Measurements from ENCODE around the gene SERPINA1.
"Not testable (repeated sequence)": the region's sequence is repeated elsewhere in the genome, so short reads cannot be mapped to it uniquely, and the experiment has no call there.

The SERPINA1 gene

DNA sequence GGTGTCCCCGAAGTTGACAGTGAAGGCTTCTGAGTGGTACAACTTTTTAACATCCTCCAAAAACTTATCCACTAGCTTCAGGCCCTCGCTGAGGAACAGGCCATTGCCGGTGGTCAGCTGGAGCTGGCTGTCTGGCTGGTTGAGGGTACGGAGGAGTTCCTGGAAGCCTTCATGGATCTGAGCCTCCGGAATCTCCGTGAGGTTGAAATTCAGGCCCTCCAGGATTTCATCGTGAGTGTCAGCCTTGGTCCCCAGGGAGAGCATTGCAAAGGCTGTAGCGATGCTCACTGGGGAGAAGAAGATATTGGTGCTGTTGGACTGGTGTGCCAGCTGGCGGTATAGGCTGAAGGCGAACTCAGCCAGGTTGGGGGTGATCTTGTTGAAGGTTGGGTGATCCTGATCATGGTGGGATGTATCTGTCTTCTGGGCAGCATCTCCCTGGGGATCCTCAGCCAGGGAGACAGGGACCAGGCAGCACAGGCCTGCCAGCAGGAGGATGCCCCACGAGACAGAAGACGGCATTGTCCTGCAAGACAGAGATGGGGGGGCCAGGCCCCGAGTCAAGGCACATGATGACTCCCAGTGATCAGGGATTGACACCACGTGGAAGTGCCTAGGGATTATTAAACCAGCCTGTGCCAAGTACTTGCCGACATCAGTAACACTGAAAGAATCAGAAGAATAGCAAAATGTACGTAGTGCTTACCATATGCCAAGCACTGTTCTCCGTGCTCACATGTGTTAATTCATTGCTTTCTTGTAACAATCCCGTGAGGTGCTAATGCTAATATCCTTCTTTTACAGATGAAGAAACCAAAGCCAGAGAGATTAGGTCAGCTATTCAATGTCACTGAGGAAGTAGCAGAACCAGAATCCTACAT, 5.4 kb downstream of the SERPINA1 start:
- DNase-seq, result no peak

- no peak for DNase-seq
Measured at GRCh38 chr14:94382099-94382715, 6.2 kb downstream of the SERPINA1 start.

DNA sequence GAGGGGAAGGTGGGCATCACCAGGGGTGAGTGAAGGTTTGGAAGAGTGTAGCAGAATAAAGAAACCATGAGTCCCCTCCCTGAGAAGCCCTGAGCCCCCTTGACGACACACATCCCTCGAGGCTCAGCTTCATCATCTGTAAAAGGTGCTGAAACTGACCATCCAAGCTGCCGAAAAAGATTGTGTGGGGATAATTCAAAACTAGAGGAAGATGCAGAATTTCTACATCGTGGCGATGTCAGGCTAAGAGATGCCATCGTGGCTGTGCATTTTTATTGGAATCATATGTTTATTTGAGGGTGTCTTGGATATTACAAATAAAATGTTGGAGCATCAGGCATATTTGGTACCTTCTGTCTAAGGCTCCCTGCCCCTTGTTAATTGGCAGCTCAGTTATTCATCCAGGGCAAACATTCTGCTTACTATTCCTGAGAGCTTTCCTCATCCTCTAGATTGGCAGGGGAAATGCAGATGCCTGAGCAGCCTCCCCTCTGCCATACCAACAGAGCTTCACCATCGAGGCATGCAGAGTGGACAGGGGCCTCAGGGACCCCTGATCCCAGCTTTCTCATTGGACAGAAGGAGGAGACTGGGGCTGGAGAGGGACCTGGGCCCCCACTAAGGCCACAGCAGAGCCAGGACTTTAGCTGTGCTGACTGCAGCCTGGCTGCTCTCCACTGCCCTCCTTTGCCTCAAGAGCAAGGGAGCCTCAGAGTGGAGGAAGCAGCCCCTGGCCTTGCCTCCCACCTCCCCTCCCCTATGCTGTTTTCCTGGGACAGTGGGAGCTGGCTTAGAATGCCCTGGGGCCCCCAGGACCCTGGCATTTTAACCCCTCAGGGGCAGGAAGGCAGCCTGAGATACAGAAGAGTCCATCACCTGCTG, 7.0 kb downstream of the SERPINA1 start:
- no peak for DNase-seq

GRCh38 chr14:94380225-94381148, 7.9 kb downstream of the SERPINA1 start:
- DNase-seq, result no peak

DNA sequence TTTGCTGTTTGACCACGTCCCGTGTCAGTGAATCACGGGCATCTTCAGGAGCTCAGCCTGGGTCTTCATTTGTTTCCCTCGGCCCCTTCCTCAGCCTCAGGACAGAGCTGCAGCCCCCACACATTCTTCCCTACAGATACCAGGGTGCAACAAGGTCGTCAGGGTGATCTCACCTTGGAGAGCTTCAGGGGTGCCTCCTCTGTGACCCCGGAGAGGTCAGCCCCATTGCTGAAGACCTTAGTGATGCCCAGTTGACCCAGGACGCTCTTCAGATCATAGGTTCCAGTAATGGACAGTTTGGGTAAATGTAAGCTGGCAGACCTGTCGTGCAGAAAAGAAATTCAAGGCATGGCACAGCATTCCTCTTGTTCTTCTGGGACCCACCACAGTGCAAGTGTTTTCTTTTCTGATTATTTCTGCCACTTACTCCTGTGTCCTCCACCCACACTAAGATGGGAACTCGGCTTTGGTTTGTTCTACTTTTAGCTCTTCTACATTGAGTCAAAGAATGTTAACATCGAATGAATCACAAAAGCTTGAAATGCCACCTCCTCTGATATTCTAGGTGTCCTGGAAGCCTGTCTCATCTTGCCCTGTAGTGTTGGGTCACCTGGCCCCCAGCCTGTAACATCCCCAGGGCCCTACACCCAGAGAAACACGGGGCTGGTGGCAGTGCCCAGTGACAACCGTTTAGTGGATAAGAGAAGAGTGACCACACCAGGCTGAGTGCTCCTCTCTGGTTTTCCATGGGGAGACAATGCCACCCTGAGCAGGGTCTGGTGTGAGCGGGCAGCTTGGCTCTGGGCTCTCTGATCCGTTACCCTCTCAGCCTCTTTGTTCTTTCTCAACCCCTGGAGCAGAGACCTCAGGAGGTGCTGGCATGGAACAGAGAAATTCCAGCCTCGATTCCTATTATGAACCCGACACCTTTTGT, 8.8 kb downstream of the SERPINA1 start:
- no peak for DNase-seq

DNA sequence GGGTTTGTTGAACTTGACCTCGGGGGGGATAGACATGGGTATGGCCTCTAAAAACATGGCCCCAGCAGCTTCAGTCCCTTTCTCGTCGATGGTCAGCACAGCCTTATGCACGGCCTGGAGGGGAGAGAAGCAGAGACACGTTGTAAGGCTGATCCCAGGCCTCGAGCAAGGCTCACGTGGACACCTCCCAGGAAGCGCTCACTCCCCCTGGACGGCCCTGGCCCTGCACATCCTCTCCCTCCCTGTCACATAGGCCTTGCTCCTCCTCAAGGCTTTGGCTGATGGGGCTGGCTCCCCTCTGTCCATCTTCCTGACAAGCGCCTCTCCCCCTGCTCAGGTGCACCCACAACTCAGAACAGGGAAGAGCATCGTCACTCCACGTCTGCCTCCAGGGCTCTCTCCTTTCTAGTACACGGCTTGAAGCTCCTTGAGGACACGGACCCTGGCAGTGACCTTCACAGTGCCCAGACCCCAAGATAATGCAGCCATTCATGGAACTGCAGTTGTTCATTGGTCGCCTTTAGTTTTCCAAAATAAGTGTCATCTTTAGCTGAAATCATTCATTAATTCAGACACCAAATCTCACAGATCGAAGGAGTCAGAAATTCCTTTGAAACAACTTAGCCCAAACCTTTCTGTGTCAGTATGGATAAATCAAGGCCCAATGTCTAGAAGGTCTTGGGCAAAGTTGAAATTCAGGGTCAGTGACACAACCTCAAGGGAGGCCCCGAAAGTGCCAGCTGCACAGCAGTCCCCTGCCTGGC, 9.7 kb downstream of the SERPINA1 start:
- DNase-seq, result no peak

DNA sequence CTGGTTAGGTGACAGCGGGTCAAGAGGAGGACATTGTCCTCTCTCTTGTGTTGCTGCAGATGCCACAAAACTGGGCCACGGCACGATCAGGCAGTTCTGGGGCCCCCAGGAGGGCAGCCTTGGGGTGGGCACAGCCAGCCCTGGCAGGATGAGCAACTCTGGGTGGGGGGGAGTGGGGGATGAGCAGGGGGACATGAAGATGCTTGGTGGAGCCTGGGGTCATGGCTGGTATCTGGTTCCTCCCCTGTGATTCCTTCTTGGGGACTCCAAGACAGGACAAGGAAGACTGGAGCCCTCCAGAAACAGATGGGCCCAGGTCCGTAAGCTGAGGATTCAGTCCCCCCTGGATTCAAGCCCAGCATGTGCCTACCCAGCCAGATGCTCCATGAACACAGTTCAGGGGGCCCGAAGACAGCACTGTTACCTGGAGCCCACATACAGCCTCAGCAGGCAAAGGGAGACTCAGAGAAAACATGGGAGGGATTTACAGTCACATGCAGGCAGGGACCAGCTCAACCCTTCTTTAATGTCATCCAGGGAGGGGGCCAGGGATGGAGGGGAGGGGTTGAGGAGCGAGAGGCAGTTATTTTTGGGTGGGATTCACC, 10.4 kb downstream of the SERPINA1 start:
- no peak for DNase-seq

- DNase-seq, result no peak
Measured at GRCh38 chr14:94376976-94377865, 11.2 kb downstream of the SERPINA1 start.

DNA sequence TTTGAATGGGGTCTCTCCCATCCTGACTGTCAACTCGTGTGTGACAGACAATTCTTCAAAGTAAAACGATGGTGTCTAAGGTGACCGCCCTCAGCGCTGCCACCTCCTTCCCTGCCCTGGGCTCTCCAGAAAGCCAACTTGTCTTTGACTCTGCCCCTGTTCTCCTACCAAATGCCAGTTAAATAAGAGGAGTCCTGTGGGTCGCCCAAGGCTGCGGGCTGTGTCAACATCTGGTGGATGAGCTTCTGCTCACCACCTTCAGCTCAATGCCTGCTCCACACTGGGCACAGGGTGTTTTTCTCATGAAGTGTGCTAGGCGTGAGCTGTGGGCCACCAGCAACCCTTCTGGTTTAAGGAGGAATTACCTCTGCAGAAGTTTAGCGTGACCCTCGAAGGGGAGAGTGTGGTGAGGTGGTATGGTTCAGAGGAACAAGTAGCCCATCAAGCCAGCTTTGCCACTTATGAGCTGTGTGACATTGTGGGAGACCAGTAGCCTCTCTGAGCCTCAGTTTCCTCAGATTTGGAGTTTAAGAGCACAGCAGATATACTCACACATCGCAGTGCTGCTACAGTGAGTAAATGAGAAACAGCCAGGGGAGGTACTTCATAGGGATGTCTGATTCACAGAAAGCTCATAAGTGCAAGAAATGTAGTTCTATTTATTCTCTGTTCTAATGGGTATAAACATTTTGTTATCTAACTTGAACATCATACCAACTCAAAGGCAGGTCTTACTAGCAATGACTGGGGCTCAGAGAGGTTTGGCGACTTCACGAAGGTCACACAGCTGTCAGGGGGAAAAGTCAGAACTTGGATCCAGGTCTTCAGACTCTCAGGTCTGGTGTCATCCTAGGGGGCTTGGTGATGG, 12.1 kb downstream of the SERPINA1 start:
- no peak for DNase-seq

GRCh38 chr14:94375552-94376107, 12.8 kb downstream of the SERPINA1 start:
- no peak for DNase-seq

DNA sequence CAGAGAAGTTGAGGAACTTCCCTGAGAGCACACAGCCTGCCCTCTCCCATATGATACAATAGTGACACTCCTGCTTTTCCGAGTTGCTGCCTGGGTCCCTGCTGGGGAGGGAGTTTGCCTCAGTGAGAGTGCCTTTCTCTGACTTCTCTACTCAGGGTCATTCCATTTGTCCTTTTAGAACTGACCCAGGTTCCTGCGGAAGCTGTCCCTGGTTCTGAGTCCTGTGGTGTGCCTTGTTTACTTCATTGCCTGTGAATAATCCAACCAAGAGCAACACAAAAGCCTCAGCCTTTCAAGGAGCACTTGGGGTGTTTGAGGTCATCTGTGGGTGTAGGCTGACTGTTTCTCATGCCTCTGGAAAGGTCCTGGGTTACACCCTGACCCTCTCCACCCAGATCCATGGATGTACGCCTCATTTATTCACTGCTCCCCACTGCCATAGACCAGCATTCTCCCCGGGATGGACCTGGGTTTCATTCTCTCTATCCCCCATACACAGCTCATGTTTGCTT, 13.6 kb downstream of the SERPINA1 start:
- no peak for DNase-seq

DNA sequence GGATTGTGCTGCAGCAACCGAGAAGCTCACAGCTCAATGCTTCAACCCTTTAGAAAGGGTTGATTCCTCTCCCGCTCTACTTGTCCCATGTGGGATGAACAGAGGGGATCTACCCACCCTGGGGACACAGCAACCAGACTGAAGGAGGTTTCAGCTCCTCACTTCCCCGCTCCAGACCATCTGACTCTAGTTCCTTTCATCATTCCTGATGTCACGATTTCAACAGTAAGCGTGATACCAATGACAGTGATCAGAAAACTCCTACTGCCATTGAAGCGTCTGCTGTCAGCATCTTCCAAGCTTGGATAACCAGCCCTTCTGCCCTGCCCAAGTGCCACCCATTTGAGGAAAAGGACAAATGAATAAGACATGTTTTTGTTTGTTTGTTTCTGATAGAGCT, 14.3 kb downstream of the SERPINA1 start:
- no peak for DNase-seq

DNA sequence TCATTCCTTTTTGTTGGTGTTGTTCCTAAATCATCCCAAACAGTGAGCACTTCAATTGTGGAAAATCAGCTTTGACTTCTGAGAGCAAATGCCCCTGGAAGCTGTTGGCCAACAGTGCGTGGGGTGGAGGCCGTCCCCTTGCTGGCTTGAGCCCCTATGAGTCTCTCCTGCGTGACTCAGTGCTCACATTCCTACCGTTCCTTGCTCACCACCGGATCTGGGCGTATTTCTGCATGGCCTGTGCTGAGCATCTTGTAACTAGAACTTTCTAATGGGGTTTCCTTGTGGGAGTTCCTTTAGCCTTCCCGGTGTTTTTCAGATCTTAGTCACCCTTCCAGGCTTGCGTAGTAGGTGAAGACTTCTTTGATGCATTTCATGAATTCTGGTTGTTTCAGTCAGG, 14.7 kb downstream of the SERPINA1 start:
- no peak for DNase-seq

- DNase-seq, result no peak
Measured at GRCh38 chr14:94372021-94372605, 16.3 kb downstream of the SERPINA1 start.

DNA sequence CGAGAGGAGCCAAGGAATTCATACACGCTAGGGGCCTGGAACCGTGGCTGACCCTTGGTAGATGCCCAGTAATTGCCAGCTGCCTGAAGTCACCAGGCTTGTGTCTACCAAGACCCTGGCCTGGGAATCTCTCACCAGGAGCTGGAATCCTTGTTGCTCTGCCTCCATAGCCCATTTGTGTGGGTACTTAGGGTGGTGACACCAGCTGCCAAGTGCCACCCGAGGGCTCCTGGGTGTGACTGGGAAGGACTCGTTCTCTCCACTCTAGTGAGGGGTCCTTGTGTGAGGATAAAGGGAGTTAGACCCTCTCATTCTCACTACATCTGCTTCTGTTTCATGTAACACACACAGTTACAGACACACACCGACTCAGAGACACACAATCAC, 17.9 kb downstream of the SERPINA1 start:
- DNase-seq, result no peak

DNA sequence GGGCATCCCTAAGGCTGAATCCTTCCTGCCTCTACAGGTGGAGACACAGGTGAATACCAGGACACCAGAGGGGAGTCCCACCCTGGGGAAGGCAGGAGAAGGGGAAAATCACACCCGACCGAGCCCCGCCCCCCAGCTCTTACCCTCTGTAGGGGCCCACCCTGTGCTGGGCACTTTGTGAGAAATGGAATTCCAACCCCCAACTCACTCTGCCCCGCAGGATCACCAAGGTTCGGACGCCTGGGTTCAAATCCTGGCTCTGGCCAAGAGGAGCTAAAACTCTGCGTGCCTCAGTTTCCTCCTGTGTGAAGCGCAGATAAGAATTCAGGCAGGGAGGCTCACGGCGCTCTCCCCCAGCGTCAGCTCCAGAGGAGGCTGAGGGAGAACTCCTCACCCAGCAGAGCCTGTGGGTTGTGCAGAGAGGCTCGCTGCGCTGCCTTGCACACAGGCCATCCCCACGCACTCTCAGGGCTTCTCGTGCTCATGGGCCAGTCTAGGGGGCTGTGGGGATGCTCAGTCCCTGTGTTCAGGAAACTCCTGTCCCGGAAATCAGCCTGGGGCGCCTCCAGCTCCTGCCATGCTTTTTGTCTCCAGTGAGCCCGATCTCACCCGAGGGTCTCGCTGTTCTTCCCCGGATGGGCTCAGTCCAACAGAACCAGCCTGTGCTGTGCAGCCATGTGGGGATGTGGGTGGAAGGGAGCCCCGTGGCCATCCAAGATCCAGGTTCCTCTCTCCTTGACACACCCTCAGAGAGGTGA, 18.5 kb downstream of the SERPINA1 start:
- DNase-seq, result not testable (repeated sequence)

All from NCI-H524 treated with DMSO at 0.1 percent for 48 hours (cell line).